HG03135 (cell line): Measurements from ENCODE around the gene OGDH.
A peak's percentile ranks its signal among the peaks of the same experiment; 100 is the strongest.
"Not testable (repeated sequence)": the region's sequence is repeated elsewhere in the genome, so short reads cannot be mapped to it uniquely, and the experiment has no call there.

Source experiments
- ATAC-seq: cut with Tn5 transposase; IDR thresholded peaks from one replicate; pipeline ENCODE4 v1.9.1; 2021; ENCODE audit warnings: mild to moderate bottlenecking, moderate library complexity; ENCODE audit not compliant: unreplicated experiment

The OGDH gene

DNA sequence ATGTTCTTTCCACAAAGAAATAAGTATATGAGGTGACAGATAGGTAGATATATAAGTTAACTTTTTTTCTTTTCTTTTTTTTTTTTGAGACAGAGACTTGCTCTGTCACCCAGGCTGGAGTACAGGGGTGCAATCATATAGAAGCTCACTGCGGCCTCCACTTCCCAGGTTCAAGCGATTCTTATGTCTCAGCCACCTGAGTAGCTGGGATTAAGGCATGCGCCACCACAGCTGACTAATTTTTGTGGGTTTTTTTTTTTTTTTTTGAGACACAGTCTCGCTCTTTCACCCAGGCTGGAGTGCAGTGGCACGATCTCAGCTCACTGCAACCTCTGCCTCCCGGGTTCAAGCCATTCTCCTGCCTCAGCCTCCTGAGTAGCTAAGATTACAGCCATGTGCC is 126.5 kb downstream of the OGDH start:
- ATAC-seq, result not testable (repeated sequence)

DNA sequence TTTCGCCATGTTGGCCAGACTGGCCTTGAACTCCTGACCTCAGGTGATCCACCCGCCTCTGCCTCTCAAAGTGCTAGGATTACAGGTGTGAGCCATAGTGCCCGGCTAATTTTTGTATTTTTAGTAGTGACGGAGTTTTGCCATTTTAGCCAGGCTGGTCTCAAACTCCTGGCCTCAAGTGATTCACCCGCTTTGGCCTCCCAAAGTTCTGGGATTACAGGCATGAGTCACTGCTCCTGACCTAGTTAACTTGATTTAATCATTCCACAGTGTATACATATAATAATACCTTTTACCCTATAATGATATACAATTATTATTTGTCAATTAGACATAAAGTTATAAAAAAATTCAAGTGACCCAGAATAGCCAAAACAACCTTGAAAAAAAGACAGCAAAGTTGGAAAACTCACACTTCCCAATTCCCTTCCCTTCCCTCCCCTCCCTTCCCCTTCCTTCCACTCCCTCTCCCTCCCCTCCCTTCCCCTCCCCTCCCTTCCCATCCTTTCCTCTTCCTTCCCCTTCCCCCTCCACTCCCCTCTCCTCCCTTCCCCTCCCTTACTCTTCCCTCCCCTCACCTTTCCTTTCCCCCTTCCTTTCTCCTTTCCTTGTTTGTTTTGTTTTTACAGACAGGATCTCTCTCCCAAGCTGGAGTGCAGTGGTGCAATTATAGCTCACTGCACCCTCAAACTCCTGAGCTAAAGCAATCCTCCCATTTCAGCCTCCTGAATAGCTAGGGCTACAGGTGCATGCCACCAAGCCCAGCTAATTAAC is 127.5 kb downstream of the OGDH start:
- no peak for ATAC-seq

DNA sequence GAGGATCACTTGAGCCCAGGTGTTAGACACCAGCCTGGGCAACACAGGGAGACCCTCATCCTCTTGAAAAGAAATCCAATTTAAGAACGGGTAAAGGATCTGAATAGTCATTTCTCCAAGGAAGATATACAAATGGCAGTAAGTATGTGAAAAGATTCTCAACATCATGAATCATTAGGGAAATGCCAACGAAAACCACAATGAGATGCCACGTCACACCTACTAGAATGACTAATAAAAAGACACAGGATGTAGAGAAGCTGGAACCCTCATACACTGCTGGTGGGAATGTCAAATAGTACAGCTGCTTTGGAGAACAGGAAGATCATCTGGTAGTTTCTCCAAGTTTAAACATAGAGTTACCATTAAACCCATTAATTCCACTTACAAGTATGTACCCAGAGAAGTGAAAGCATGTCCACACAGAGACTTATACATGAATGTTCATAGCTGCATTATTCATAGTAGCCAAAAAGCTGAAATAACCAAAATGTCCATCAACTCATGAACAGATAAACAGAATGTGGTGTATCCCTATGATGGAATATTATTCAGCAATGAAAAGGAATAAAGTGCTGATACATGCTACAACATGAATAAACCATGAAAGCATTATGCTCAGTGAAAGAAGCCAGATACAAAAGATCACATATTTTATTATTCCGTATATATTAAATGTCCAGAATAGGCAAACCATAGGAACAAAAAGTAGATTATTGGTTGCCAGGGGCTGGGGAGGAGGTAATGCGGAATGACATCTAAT is 129.2 kb downstream of the OGDH start:
- ATAC-seq, result no peak

DNA sequence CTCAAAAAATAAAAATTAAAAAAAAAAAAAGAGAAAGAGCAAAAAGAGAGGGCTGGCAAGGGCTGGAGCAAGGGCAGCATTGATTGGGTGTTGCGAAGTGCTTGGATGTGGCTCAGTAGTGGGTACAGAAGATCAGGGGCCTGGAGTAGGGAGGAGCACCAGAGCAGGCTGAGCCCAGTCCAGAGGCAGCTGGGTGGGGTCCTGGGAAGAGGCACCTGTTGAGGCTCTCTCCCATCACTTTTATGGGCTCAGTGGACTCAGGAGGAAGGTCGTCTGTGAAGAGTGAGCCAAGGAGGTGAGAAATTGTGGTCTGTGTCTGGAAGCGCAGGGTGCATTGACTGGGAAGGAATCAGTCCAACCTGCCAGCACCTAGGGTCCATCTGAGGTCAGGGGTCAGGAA is 130.5 kb downstream of the OGDH start:
- no peak for ATAC-seq

DNA sequence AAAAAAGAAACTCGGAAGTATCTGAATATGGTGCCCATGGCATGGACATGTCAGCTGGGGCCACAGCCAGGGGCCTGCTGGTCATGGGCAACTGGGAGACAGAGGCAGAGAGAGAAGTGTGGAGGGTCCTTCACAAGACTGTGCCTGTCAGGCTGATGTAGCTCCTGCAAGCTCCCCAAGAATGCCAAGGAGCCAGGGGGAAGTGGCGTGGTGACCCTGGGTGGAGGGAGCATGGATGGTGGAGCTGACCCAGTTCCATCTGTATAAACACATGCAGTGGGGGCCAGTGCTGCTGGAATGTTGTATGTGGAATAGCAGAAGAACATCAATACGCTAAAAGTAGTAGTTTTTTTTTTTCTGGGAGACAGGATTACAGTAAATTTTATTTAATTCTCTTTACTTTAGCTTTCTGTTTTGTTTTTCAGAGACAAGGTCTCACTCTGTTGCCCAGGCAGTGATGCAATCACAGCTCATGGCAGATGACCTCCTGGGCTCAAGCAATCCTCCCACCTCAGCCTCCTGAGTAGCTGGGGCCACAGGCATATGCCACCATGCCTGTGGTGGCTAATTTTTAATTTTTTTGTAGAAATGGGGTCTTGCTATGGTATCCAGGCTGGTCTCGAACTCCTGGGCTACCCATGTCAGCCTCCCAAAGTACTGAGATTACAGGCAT is 131.8 kb downstream of the OGDH start:
- ATAC-seq, result no peak

DNA sequence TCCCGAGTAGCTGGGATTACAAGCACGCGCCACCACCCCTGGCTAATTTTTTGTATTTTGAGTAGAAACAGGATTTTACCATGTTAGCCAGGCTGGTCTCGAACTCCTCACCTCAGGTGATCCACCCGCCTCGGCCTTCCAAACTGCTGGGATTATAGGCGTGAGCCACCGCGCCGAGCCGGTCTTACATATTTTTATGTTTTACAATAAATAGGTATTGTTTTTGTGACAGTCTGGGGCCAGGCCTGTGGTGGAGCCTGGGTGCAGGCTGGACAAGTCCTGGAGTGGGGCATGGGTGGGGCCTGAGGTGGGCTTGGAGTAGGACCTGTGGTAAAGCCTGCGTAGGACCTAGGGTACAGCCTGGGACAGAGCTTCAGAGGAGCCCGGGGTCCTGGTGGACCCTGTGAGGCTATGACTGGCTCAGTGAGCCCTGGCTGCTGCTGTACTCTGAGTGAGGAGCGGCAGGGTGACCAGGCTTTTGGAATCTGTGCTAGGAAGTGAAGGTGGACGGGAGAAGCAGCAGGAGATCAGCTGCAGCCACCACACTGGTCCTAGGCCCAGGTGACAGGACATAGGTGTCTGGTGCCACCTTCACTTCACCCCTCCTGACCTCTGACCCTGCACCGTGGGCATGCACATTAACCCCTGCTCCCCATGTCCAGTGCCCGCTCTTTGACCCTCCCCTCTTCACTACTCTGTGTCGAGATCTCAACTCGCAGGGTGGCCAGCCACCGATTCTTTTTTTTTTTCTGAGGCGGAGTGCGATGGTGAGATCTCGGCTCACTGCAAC is 132.6 kb downstream of the OGDH start:
- ATAC-seq, result no peak

DNA sequence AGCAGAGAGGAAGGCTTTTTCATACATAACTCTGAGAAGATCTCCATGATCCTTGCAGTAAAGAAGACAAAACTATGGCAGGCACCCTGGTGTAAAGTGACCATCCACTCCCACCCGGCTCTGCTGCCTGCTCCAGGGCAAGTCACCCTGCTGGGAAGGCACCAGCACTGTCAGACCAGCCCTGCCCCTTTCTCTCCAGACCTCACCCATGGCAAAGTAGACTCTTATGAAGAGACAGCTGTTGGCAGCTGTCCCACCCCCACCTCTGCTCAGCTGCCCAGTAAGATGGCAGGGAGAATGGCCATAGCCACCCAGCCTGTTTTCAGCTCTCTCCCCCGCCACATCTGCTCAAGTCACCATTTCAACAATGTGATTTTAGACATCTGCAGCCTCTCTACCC is 133.6 kb downstream of the OGDH start:
- ATAC-seq, result no peak

DNA sequence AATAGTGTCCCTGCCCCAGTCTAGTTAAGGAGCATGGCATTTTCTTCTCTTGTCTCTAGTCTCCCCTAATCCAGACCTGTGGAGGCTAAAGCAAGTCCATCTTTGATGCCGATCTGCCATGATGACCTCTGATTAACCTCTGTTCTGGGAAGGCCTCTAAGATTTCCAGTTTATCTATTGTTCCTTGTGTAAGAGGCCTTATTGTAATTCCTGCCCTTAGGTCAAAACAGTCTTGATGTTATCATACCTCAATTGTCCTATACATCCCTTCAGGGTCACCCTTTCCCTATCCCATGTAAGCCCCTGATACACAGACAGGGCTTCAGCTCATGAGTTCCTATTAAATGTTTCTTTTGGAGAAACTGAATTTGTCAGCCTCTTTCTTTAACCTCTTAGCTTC is 137.3 kb downstream of the OGDH start:
- no peak for ATAC-seq

DNA sequence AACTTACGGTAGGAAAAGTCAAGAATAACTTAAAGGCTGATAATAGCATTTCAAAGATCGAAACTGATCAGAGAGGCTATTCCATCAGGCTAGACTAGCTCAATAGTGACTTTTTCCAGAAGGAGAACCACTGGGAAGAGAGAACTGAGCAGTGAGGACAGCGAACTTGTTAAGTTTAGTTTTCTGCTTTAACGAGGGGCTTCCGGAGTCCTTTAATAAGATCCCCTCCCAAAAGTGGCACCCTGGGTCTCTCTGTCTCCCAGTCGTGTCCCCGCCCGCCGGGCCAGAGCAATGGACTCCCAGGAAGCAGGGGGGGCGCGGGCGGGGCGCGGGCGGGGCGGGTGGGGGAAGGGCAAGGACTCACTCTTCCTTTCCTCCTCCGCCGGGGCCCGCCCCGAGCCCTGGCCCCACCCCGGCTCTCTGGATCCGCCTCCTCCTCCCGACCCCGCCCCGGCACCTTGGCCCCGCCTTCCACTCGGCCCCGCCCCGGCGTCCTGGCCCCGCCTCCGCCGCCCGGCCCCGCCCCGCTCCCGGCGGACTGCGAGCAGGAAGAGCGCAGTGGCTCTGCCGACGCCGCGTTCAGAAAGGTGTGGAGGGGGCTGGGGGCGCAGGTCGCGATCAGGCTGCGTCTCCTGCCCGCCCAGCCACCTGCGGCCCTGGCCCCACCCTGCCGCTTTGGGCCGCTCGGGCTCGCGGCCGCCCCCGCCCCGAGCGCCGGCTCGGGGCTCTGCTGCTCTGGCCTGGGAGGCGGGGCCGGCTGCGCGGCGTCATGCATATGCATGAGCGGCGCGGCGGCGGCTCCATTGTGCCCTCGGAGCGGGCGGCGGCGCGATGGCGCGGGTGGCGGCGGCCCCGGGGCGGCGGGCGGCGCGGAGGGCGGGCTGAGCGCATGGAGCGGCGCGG is 141.9 kb downstream of the OGDH start, which contains the start of gene ZMIZ2:
Gene ZMIZ2, plus strand, starts transcription at position 803 of the 903 bp plus-strand sequence. CDS start 7,403 bp downstream, outside the sequence.
- peak; percentile 72 for ATAC-seq

DNA sequence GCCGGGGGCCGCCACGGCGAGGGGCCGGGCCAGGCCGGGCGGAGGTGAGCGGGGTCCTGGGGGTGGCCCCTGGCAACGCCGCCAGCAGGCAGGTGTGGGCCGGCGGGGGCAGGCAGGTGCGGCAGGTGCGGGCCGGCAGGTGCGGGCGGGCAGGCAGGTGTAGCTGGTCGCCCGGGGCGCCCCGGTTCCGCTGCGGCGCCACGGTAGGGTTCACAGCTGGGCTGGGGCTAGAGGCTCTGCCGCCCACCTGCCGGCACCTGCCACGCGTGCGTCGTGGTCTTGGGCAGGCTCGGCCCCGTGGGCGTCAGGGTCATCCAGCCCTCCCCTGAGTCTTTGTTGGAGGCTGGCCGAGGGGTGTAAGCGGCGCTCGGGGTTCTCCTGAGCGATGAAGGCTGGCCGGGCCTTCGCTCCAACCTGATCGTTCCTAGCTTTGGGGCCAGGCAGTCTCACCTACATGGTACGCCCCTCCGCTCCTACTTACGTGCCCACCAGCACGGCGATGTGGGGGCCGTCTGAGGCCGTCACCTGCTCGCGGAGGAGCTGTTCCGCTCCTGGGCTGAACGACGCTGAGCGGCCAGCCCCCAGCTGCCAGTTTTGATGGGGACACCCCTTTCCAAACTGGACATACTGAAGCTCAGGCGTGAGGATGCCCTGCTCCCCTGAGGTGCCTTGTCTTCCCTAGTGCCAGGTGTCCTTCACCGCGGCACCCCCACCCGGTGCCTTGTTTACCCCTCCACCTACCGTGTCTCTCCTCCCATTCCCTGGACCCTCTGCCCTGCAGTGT is 142.7 kb downstream of the OGDH start:
- ATAC-seq, result peak; percentile 23

DNA sequence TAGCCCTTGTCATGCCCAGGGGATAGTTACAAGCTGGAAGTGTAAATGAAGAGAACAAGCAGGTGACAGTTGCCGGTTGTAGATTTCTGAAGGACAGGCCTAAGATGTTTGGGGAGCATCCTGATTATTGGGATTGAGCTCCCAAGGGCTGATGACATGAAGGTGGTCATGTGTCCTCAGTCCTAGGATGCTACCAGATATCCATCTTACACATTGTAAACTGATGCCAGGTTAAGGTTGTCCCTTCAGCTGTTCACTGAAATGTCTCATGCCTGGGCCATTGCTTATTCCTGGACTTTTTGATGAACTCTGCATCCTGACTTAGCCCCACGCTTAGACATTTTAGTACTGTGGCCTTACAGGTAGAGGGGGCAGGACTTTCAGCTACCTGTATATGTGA is 143.6 kb downstream of the OGDH start:
- no peak for ATAC-seq

DNA sequence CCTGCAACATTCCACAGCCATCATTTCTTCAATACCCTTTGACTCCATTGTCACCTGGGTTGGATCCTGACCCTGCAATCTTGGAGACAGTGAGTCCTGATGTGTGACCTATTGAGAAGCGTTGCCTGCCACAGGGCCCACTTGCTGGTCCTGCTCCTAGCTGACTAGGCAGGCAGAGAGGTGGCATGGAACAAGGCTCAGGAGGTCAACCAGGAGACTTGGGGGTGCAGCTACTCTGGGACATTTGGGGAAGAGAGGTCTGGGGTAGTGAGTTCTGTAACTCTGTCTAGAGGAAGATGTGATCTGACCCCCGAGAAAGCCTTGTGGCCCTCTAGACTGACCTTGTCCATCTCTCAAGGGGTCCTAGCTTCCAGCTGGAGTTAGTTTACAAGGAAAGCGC is 144.0 kb downstream of the OGDH start:
- ATAC-seq, result no peak

DNA sequence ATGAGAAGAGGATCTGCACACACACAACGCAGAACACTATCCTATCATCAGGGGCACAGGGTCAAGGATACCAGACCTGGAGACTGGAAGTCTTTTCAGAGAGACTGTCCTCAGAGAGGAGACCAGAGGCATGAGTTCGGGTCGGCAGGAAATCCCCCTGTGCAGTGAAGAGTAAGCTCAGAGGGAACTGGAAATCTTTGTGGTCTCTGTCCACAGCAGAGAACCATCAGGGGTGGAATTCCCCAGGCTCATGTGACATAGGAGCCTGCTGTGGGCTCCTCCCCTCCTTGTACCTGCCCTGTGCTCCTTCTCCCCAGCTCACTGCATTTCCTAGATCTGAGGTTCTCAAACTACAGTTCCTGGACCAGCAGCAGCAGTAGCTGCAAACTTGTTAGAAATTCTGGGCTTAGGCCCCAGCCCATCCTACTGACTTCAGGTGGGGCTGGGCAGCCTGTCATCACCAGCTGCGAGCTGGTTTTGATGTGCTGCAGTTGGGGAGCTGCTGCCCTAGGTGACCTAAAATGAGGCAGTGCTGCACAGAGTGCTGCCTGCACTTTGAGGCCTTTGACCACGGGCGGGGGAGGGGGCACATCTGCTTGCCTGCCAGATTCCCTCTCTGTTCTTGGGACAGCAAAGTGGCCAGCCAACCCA is 144.6 kb downstream of the OGDH start:
- ATAC-seq, result peak; percentile 53

DNA sequence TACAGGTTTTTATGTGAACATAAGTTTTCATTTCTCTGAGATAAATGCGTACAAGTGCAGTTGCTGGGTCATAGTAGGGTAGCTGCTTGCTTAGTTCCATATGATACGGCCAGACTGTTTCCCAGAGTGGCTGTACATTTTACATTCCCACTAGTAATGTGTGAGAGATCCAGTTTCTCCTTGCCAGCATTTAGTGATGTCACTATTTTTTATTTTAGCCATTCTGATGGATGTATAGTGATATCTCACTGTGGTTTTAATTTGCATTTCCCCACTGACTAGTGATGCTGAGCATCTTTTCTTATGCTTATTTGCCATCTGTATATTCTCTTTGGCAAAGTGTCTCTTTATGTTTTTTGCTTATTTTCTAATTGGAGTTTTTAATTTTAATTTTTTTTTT is 146.4 kb downstream of the OGDH start:
- no peak for ATAC-seq

DNA sequence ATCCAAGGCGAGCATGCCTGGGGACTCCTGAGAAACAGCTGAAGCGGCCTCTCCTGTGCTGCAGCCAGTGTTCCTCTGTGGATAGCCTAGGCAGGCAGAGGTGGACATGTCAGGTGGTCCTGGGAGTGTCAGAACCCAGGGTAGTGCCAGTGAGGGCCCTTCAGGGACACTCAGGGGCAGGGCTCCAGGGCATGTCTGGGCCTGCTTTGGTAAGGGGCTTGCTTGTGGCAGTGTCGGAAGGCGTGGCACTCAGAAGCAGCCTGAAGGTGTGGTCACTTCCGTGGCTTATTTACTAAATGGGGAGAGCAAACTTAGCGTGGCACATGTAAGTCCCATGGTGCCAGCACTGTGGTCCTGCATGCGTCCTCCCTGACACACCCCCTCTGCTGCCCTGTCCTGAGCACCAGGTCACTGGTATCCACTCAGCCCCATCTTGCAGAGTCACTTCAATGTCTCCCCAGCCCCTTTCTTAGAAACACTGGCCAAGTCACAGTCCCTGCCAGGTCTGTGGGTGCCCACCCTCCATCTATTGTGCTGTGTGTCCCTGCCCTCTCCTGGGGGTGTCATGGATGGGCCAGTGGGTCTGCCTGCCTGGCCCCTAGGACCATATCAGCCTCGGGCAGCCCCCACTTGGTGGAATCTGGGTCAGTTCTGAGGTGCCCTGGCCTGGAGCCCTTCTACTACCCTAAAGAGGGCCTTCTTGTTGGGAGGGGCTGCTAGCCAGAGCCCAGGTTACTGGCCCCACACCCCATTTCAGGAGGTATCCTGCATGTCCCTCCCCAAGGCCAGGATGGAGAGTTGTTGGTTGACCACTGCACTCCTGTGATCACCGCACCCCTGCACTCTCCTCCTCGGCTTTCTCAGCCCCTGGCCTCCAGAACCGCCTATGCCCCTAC is 148.6 kb downstream of the OGDH start:
- ATAC-seq, result no peak

DNA sequence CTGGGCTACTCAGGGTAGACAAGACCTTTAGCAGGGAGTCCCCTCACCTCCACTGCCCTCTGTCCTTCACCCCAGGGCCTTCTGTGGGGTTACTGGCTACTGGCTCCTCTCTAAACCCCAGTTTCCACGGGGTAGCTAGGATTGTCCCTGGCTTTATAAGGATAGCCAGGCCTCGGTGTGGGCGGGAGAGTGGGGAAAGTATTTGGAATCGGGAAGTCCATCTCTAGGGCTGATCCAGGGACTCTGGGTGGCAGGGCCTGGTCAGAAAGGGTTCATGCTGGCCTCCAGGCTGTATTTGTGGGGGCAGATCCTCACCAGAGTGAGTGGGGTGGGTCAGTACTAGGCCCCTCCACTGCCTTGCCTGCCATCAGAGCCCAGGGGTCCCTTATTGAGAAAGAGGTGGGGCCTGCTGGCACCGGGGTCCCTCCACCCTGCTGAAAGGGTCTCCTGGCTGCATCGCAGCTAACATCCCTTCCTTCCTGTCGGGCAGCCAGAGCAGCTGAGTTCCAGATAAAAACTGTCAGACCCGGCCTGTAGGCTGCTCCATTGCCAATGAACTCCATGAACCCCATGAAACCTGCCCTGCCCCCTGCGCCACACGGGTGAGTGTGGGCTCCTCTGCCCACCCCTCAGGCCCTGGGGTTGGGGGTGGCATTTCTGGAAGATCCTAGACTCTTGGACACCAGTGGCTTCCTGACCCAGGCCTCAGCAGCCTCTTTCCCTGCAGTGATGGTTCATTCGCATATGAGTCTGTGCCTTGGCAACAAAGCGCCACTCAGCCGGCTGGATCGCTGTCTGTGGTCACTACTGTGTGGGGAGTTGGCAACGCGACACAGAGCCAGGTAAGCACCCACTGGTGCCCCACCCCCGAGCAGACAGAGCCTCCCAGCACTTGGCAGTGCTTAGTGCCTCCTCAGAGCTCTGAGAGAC is 149.5 kb downstream of the OGDH start:
- no peak for ATAC-seq

DNA sequence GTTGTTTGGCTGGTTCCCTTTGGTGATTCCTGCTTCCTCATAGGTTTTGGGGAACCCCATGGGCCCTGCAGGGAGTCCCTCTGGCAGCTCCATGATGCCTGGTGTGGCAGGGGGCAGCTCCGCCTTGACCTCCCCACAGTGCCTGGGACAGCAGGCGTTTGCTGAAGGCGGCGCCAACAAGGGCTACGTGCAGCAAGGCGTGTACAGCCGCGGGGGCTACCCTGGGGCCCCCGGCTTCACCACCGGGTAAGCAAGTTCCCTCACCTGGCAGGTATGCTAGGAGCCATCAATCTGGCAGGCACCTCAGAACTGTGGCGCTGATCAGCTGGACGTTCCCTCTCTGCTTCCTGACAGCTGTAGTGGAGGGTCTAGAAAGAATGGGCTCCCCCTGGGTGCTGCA is 150.5 kb downstream of the OGDH start:
- ATAC-seq, result no peak
